ENCODE data around the gene IGFBP2. TPM values are rescaled to one million over a fixed set of nuclear protein-coding genes. Genes with fewer than 3 reads are reported as not detected.
"Not testable (repeated sequence)": the region's sequence is repeated elsewhere in the genome, so short reads cannot be mapped to it uniquely, and the experiment has no call there.

Gene IGFBP2
- total RNA-seq, 1 donor from 2014 or later = not detected

GRCh38 chr2:216596980-216597509 is 36.2 kb upstream of the IGFBP2 start:
- ChIA-PET POLR2A (no interaction called here), CTCF (interaction anchor here (0.7 kb wide), 1 partner anchor 33 kb away, joined by 3 read pairs; no protein-coding TSS in a partner anchor)

GRCh38 chr2:216597825-216598224 is 35.4 kb upstream of the IGFBP2 start:
- H3K4me3 Mint-ChIP-seq; H3K27ac Mint-ChIP-seq; H3K4me1 Mint-ChIP-seq; DNase-seq; H3K9me3 Mint-ChIP-seq; POLR2A ChIA-PET; ATAC-seq (ENCODE audit: low read depth); H3K36me3 Mint-ChIP-seq (ENCODE audit: low read depth); intact Hi-C loops (cut with micrococcal nuclease): not testable (repeated sequence)
- CTCF ChIA-PET = interaction anchor here (0.7 kb wide), 1 partner anchor 33 kb away, joined by 3 read pairs; no protein-coding TSS in a partner anchor
- H3K27me3 Mint-ChIP-seq = peaks cover 13% of the 10 kb centered on the region

More at GRCh38 chr2:216596980-216597509, 36.2 kb upstream of the IGFBP2 start:
- H3K27me3 Mint-ChIP-seq = peaks cover 12% of the 10 kb centered on the region
- no peaks in the 10 kb centered on the region for H3K36me3 Mint-ChIP-seq (ENCODE audit: low read depth)
- H3K9me3 Mint-ChIP-seq = no peaks in the 10 kb centered on the region
- ATAC-seq (ENCODE audit: low read depth) (no peak), DNase-seq (no peak)
- no peak overlapping the region for H3K4me3 Mint-ChIP-seq
- H3K27ac Mint-ChIP-seq = no peak overlapping the region
- no peak for TF ChIP-seq CTCF (IDR thresholded peaks at IDR 0.05)
- H3K4me1 Mint-ChIP-seq = no peaks in the 10 kb centered on the region
- intact Hi-C loops (cut with micrococcal nuclease) = no loop called here

DNA sequence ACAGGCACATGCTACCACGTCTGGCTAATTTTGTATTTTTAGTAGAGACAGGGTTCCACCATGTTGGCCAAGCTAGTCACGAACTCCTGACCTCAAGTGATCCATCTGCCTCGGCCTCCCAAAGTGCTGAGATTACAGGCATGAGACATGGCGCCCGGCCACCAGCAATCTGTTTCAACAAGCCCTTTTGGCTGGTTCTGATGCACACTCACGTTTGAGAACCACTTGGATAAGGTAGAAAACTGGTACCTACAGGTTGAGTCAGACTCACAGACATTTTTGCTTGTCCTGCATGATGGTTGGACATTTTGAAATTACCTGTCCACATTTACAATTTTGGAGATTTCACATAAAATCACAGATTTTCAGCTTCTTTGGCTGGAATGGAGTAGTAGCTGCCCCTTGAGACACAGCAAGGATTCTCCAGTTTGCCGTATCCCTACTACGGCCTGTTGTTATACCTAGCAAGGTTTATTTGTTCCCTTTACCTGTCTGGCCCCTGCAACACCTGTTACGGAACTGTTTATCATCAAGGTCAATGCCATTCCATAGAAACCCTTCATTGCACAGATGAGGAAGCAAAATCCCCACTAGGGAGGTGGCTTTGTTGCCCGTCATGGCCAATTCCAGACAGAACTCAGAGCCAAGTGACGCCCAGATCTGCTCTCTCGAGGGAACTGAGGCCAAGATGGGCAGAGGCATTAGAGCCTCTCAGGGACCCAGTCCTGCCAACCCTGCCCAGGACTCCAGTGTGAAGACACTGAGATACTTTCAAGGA is 31.4 kb upstream of the IGFBP2 start:
- Mint-ChIP-seq H3K4me3 (no peak overlapping the region), H3K4me1 (peaks cover 6% of the 10 kb centered on the region), H3K36me3 (ENCODE audit: low read depth) (no peaks in the 10 kb centered on the region), H3K27me3 (peaks cover 16% of the 10 kb centered on the region), H3K27ac (no peak overlapping the region), H3K9me3 (no peaks in the 10 kb centered on the region)
- no peak for DNase-seq
- ChIA-PET CTCF (no interaction called here), POLR2A (no interaction called here)
- intact Hi-C loops (cut with micrococcal nuclease) = no loop called here
- no peak for TF ChIP-seq CTCF (IDR thresholded peaks at IDR 0.05)
- no peak for ATAC-seq (ENCODE audit: low read depth)

DNA sequence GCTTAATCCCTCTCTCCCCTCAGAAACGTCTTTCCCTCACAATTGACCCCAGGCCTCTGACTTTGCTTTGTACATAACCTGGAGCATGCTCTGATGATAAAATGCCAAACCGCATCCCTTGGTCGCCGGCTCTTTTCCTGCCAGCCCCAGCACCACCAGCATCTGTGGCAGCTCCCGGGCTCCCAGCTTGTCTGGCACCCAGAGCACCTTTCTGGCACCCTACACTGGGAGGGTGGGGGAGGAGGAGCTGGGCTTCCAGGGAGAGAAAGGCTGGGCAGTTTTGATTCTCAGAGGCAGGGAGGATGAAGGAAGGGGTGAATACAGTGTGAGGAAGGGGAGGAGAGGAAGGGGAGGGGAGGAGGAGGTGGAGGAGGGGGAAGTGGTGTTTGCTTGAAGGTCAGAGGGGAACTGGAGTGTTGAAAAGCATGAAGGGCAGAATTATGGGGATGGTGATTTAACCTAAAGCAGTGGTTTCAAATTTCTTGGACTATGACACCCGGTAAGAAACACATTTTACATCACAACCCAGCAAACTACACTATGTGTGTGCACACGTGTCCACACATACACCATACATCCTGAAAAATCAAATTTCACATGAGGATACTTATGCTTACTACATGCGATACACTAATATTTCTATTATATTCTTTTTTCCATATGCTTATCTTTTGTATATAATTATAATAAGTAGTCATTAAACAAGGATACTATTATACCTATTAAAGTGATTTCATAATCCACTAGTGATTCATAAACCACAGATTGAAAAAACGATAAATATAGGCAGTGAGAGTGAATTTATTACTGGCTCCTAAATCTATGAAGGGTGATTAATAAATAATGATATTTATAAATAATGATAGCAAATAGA is 30.0 kb upstream of the IGFBP2 start:
- intact Hi-C loops (cut with micrococcal nuclease) = no loop called here
- peaks cover 8% of the 10 kb centered on the region for H3K4me1 Mint-ChIP-seq
- DNase-seq (no peak), ATAC-seq (ENCODE audit: low read depth) (no peak)
- H3K27me3 Mint-ChIP-seq = peaks cover 20% of the 10 kb centered on the region
- CTCF ChIA-PET = no interaction called here
- H3K4me3 Mint-ChIP-seq = no peak overlapping the region
- no peaks in the 10 kb centered on the region for H3K36me3 Mint-ChIP-seq (ENCODE audit: low read depth)
- no peak for TF ChIP-seq CTCF (IDR thresholded peaks at IDR 0.05)
- POLR2A ChIA-PET = no interaction called here
- H3K9me3 Mint-ChIP-seq = no peaks in the 10 kb centered on the region
- no peak overlapping the region for H3K27ac Mint-ChIP-seq

GRCh38 chr2:216603884-216604245 is 29.4 kb upstream of the IGFBP2 start:
- H3K27ac Mint-ChIP-seq = no peak overlapping the region
- ChIA-PET CTCF (no interaction called here), POLR2A (no interaction called here)
- no peak for DNase-seq
- intact Hi-C loops (cut with micrococcal nuclease) = no loop called here
- peaks cover 8% of the 10 kb centered on the region for H3K4me1 Mint-ChIP-seq
- no peaks in the 10 kb centered on the region for H3K9me3 Mint-ChIP-seq
- no peak for TF ChIP-seq CTCF (IDR thresholded peaks at IDR 0.05)
- ATAC-seq (ENCODE audit: low read depth) = no peak
- H3K27me3 Mint-ChIP-seq = peaks cover 16% of the 10 kb centered on the region
- H3K4me3 Mint-ChIP-seq = no peak overlapping the region
- no peaks in the 10 kb centered on the region for H3K36me3 Mint-ChIP-seq (ENCODE audit: low read depth)

All from activated B cell treated with CpG ODN at 0.5 μM for 24 hours (primary cell).